ENCODE results near the gene PRKD1. TPM values are rescaled to one million over a fixed set of nuclear protein-coding genes. Genes with fewer than 3 reads are reported as not detected.
A peak's percentile ranks its signal among the peaks of the same experiment; 100 is the strongest.

The PRKD1 gene
- 6.3 TPM for total RNA-seq

GRCh38 chr14:29927376-29928116, at the start of gene PRKD1:
TSS of gene PRKD1 (minus strand) at chr14:29927847.
- ATAC-seq = peak; percentile 89
- DNase-seq (ENCODE audit: low spot score) = peak; percentile 62

DNA sequence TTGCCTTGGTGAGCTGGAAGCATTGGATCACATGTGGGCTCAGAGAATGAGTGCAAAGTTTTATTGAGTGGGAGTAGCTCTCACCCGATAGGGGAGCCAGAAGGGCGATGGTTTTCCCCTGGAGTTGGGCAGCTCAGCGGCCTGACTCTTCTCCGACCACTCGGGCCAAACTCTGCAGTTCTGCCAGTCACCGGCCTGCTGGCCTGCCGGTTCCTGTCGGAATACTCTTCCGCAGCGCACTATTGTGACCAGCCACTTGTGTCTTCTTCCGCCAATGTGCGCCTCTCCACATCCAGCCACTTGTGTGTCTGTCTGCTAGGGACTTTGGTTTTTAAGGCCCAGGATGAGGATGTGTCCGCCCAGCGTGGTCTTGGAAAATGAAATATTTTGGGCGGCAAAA, 43.5 kb upstream of the PRKD1 start:
- ATAC-seq (no peak), DNase-seq (ENCODE audit: low spot score) (no peak)

DNA sequence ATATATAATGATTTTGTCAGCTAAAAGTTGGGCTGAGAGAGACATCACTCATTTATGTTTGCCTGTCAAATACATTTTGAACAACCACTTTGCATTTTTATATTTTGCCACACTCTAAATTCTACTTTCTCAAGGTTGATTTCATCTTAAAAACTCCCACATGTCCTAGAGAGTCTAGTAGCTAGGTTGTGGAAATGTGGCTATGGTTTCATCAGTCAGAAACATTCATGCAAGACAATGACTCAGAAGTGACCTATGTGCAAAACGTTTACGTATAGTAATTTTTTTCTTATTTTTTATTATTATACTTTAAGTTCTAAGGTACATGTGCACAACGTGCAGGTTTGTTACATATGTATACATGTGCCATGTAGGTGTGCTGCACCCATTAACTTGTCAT, 27.4 kb upstream of the PRKD1 start:
- DNase-seq (ENCODE audit: low spot score) (no peak), ATAC-seq (no peak)

DNA sequence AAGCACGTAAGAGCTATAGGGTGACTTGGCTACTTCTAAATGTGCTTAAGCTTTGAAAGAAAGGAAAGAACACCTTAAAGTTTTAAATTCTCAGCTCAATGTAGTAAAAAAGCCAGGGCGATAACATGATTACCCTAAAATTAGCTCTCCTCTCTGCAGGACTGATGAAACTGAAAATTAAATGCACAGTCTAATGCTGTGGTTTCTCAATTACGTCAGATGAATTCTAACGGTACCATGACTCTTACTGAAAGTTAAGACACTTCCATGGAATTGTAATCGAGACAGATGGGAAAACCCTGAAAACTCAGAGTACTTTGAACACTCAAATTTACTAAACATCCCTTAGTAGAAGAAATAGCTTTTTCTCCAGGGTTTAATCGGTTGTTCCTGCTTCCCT, 25.9 kb upstream of the PRKD1 start:
- ATAC-seq = no peak

GRCh38 chr14:29944091-29944490, 16.4 kb upstream of the PRKD1 start:
- DNase-seq (ENCODE audit: low spot score) (no peak), ATAC-seq (no peak)

More for the DNA sequence above, 25.9 kb upstream of the PRKD1 start:
- DNase-seq (ENCODE audit: low spot score) = no peak

DNA sequence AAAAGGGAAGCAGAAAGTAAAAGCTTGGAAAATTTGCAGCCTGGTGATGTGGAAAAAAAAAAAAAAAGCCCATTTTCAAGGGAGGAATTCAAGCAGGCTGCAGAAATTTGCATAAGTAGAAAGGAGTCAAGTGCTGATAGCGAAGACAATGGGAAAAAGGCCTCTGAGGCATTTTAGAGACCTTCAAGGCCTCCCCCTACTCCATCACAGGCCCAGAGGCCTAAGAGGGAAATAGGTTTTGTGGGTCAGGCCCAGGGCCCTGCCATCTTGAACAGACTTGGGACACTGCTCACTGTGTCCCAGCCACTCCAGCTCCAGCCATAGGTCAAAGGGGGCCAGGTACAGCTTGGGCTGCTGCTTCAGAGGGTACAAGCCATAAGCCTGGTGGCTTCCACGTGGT, 13.8 kb upstream of the PRKD1 start:
- ATAC-seq (no peak), DNase-seq (ENCODE audit: low spot score) (no peak)

DNA sequence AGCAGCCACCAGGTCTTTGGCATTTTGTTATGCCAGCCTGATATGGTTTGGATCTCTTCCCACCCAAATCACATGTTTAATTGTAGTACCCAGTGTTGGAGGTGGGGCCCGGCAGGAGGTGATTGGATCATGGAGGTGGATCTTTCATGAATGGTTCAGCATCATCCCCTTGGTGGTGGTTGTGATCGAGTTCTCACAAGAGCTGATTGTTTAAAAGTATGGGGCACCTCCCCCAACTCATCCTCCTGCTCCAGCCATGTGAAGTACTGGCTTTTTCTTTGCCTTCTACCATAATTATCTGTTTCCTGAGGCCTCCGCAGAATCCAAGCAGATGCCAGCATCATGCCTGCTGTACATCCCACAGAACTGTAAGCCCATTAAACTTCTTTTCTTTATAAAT, 12.8 kb upstream of the PRKD1 start:
- no peak for ATAC-seq
- no peak for DNase-seq (ENCODE audit: low spot score)

DNA sequence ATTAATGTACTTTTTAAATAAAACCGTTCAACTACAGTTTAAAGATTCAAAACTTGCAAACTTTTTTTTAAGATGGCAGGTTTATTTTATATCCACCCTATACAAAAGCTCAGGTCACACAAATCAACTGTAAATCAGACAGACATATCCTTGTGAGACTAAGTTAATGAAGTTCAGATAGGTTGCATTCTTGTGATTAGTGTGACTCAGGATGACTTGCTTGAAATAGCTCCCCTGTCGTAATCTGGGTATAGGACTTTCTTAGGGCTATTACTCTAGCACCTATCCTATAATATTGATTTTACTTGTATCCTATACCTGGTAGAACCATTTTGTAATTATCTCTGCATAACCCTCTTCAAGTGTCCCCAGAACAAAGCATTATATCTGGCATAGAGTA, 9.5 kb upstream of the PRKD1 start:
- ATAC-seq (no peak), DNase-seq (ENCODE audit: low spot score) (no peak)

- DNase-seq (ENCODE audit: low spot score) (no peak), ATAC-seq (no peak)
Measured at GRCh38 chr14:29930283-29930682, 2.6 kb upstream of the PRKD1 start.

GRCh38 chr14:29928117-29928640, 532 bp upstream of the PRKD1 start:
- DNase-seq (ENCODE audit: low spot score) (no peak), ATAC-seq (no peak)

DNA sequence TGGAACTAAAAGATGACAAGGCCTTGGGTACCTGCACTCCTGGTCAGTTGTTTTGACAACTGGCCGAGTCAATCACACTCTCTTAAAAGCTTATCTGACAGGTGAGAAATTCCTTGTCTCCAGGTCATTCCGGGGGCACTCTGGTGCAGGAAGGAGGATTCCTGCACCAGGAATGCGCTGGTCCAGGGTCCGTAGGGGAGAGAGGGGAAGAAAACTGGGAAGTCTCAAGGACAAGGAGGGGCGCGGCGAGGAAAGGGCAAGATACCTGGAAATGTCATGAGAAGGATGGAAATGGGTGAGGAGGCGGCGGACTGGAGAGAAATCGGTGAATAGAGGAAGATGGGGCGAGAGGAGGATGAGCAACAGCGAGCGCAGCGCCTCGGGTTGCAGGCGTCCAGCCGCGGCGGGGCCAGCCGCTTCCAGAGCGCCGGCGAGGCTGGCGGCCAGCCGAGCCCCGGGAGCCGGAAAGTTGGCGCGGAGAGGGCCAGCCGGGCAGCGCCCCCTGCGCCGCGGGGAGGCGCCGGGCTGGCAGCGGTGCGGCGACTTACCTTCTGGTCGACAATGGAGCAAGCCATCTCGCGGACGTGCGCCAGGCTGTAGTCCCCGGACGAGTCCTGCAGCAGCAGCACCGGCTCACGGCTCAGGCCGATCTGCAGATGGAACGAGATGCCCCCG, 809 bp downstream of the PRKD1 start:
- DNase-seq (ENCODE audit: low spot score) = peak; percentile 63
- peak; percentile 74 for ATAC-seq

DNA sequence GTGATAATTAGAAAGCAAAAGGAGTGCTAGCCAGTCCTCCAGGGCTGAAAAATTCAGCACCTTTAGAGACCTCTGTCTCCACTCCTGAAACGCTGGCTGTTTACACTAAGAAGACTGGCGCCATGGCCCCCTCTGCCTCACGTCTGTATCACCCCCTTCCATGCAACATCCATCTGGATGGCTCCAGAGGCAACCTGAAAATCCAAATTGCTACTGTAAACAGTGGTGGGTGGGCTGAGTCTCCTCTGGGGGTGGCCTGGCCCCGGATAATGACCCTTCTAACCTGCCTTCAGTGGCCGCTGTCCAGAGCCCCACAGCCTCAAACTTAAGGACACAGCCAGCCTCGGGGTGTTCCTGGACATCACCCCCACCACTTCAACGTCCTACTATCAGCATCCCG, 1.4 kb downstream of the PRKD1 start:
- ATAC-seq (no peak), DNase-seq (ENCODE audit: low spot score) (no peak)

- no peak for ATAC-seq
Measured at GRCh38 chr14:29925736-29926135, 1.9 kb downstream of the PRKD1 start.

GRCh38 chr14:29925101-29925722, 2.4 kb downstream of the PRKD1 start:
- DNase-seq (ENCODE audit: low spot score) (no peak), ATAC-seq (no peak)

More at GRCh38 chr14:29925736-29926135, 1.9 kb downstream of the PRKD1 start:
- no peak for DNase-seq (ENCODE audit: low spot score)

GRCh38 chr14:29919845-29920244, 7.8 kb downstream of the PRKD1 start:
- ATAC-seq (no peak), DNase-seq (ENCODE audit: low spot score) (no peak)

DNA sequence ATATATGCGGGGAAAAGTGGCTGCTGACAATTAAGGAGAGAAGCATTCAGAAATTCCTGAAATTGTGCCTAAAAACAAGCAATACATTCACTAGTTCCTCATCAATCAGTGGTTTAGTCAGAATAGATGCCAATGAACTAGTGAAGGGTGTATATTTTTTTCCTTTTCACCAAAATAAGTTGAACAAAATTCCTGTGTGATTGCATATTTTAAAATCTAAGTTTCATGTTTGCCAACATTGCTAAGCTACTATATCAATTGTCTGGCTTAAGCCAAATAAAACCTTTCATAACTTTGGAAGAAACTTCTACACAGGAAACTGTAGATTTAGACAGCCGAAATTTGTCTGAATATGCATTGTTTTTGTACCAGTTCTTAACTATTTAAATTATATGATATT, 8.7 kb downstream of the PRKD1 start:
- no peak for ATAC-seq

DNA sequence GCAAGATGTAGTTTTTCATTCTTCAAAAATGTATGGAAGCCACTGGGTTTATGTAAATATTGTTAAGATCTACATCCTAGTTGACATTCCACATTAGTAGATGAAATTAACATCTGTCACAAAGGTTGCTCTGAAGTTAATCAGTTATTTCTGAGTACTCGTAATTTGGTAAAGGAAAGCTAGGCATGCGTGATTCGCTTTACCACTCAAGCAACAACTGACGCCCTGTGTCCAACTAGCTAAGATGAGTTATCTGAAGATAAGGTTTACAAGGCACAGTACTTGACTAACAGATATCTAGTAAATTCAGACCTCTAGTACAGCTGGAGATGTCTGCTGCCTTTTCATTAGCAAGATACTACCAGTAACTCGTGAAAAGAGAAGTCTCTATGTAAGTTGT, 14.1 kb downstream of the PRKD1 start:
- DNase-seq (ENCODE audit: low spot score) (no peak), ATAC-seq (no peak)

More for the DNA sequence above, 8.7 kb downstream of the PRKD1 start:
- no peak for DNase-seq (ENCODE audit: low spot score)

DNA sequence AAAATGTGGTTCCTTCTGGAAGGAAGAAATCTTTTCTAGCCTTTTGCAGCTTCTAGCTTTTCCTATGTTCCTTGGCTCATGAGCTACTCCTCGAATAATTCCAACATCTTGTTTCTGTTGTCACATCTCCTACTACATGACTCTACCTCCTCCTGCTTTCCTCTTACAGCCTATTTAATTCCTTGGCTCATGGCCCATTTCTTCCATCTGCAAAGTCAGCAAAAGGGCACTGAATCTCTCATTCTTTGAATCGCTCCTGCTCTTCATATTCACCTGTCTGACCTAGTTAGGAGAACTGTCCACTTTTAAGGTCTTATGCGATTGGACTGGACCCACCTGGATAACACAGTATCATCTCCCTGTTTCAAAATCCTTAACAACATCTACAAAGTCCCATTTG, 15.8 kb downstream of the PRKD1 start:
- no peak for DNase-seq (ENCODE audit: low spot score)
- ATAC-seq = no peak

GRCh38 chr14:29908652-29909577, 18.7 kb downstream of the PRKD1 start:
- ATAC-seq (no peak), DNase-seq (ENCODE audit: low spot score) (no peak)

DNA sequence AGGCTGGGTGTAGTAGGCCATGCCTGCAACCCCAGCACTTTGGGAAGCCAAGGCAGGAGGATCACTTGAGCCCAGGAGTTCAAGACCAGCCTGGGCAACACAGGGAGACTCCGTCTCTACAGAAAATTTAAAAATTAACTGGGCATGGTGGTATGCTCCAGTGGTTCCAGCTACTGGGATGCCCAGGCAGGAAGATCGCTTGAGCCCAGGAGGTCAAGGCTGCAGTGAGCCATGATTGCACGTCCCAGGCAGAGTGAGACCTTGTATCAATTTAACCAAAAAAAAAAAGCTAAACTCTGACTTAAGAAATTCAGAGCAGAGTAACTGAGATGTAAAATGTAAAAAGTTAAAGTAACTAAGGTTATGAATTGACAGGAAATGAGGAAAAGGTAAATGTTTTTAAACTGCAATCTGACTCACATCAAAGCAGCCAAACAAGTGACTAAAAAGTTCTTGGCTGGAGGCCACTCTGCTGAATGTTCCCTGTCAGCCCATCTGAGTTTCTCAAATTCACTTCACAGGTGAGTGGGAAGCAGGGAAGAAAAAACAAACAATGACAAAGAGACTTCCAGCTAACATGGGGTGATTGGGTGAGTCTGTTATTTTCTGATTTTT, 21.3 kb downstream of the PRKD1 start:
- DNase-seq (ENCODE audit: low spot score) = no peak

More for the DNA sequence above, 21.3 kb downstream of the PRKD1 start:
- ATAC-seq = peak; percentile 38

All from left lobe of liver (tissue), 2 donors.